ENCODE results near the gene COA1.

GRCh38 chr7:43729924-43730248 lies 563 bp upstream of the COA1 start:
- TF ChIP-seq CTCF (IDR thresholded peaks at IDR 0.05) = no peak
- TF ChIP-seq EZH2phosphoT487 (IDR thresholded peaks at IDR 0.05) = no peak
- no peak for TF ChIP-seq EZH2 (IDR thresholded peaks at IDR 0.05)
